ENCODE measurements around the gene MYADML2.
"Not testable (repeated sequence)": the region's sequence is repeated elsewhere in the genome, so short reads cannot be mapped to it uniquely, and the experiment has no call there.

MYADML2 gene

DNA sequence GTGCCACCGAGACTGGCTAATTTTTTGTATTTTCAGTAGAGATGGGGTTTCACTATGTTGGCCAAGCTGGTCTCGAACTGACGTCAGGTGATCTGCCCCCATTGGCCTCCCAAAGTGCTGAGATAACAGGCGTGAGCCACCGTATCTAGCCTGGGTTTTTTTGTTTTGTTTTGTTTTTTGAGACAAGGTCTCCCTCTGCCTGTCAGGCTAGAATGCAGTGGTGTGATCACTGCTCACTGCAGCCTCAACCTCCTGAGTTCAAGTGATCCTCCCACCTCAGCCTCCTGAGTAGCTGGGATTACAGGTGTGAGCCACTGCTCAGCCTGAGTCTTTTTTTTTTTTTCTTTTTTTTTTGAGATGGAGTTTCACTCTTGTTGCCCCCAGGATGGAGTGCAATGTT lies 6.4 kb upstream of the MYADML2 start:
- not testable (repeated sequence) for ATAC-seq

- ATAC-seq = no peak
These were observed 5.8 kb upstream of the MYADML2 start for GRCh38 chr17:81952792-81953228.

GRCh38 chr17:81951785-81952684 lies 5.0 kb upstream of the MYADML2 start:
- no peak for TF ChIP-seq TOX (CRISPR knock-in tag; IDR thresholded peaks at IDR 0.05; ENCODE audit: borderline replicate concordance)
- no peak for TF ChIP-seq TCF4 (CRISPR knock-in tag; IDR thresholded peaks at IDR 0.05; ENCODE audit: borderline replicate concordance)
- no peak for TF ChIP-seq ESRRG (CRISPR knock-in tag; IDR thresholded peaks at IDR 0.05)
- no peak for TF ChIP-seq ARNTL (CRISPR knock-in tag; IDR thresholded peaks at IDR 0.05; ENCODE audit: borderline replicate concordance, low read depth)
- no peak for TF ChIP-seq BACH2 (CRISPR knock-in tag; IDR thresholded peaks at IDR 0.05; ENCODE audit: borderline replicate concordance)
- no peak for TF ChIP-seq CSDC2 (CRISPR knock-in tag; IDR thresholded peaks at IDR 0.05)
- no peak for TF ChIP-seq PPARA (CRISPR knock-in tag; IDR thresholded peaks at IDR 0.05; ENCODE audit: borderline replicate concordance)
- no peak for TF ChIP-seq OSR1 (CRISPR knock-in tag; IDR thresholded peaks at IDR 0.05)
- ATAC-seq = no peak

More at GRCh38 chr17:81952792-81953228, 5.8 kb upstream of the MYADML2 start:
- TF ChIP-seq ZNF565 (CRISPR knock-in tag; conservative IDR thresholded peaks at IDR 0.05; ENCODE audit: low read depth) (no peak), ISL1 (CRISPR knock-in tag; IDR thresholded peaks at IDR 0.05) (no peak)

- no peak for TF ChIP-seq ZFP3 (CRISPR knock-in tag; IDR thresholded peaks at IDR 0.05)
- TF ChIP-seq, protein P1, sequence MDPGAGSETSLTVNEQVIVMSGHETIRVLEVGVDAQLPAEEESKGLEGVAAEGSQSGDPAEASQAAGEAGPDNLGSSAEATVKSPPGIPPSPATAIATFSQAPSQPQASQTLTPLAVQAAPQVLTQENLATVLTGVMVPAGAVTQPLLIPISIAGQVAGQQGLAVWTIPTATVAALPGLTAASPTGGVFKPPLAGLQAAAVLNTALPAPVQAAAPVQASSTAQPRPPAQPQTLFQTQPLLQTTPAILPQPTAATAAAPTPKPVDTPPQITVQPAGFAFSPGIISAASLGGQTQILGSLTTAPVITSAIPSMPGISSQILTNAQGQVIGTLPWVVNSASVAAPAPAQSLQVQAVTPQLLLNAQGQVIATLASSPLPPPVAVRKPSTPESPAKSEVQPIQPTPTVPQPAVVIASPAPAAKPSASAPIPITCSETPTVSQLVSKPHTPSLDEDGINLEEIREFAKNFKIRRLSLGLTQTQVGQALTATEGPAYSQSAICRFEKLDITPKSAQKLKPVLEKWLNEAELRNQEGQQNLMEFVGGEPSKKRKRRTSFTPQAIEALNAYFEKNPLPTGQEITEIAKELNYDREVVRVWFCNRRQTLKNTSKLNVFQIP (CRISPR knock-in tag; IDR thresholded peaks at IDR 0.05; ENCODE audit: borderline replicate concordance, low read depth) = no peak
- ATAC-seq = no peak
These were observed 3.5 kb upstream of the MYADML2 start for GRCh38 chr17:81950501-81950900.

GRCh38 chr17:81948635-81949378 lies 1.8 kb upstream of the MYADML2 start:
- TF ChIP-seq PATZ1 (CRISPR knock-in tag; IDR thresholded peaks at IDR 0.05; ENCODE audit: borderline replicate concordance) = no peak
- ATAC-seq = no peak

DNA sequence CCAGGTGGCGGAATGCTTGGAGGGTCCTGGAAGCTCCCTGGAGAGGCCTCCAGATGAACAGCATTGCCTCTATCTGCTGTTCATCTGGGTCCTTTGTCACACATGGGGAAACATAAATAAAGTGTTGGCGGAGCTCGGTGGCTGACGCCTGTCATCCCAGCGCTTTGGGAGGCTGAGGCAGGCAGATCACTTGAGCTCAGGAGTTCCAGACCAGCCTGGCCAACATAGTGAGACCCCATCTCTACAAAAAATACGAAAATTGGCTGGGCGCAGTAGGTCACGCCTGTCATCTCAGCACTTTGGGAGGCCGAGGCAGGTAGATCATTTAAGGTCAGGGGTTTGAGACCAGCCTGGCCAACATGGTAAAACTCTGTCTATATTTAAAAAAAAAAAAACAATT lies 2.2 kb downstream of the MYADML2 start:
- TF ChIP-seq TCF4 (CRISPR knock-in tag; IDR thresholded peaks at IDR 0.05; ENCODE audit: borderline replicate concordance) = no peak
- no peak for TF ChIP-seq ZC3H10 (CRISPR knock-in tag; IDR thresholded peaks at IDR 0.05)
- TF ChIP-seq ZNF70 (CRISPR knock-in tag; IDR thresholded peaks at IDR 0.05) = no peak
- no peak for TF ChIP-seq PATZ1 (CRISPR knock-in tag; IDR thresholded peaks at IDR 0.05; ENCODE audit: borderline replicate concordance)
- TF ChIP-seq OSR1 (CRISPR knock-in tag; IDR thresholded peaks at IDR 0.05) = no peak
- TF ChIP-seq ZNF565 (CRISPR knock-in tag; conservative IDR thresholded peaks at IDR 0.05; ENCODE audit: low read depth) = no peak
- no peak for TF ChIP-seq SNAI2 (CRISPR knock-in tag; IDR thresholded peaks at IDR 0.05)
- no peak for TF ChIP-seq ESRRG (CRISPR knock-in tag; IDR thresholded peaks at IDR 0.05)
- no peak for TF ChIP-seq ZFP3 (CRISPR knock-in tag; IDR thresholded peaks at IDR 0.05)
- no peak for TF ChIP-seq ISL1 (CRISPR knock-in tag; IDR thresholded peaks at IDR 0.05)
- TF ChIP-seq GLIS3 (CRISPR knock-in tag; IDR thresholded peaks at IDR 0.05) = no peak
- TF ChIP-seq ZFP30 (CRISPR knock-in tag; IDR thresholded peaks at IDR 0.05) = no peak
- TF ChIP-seq, protein P2, sequence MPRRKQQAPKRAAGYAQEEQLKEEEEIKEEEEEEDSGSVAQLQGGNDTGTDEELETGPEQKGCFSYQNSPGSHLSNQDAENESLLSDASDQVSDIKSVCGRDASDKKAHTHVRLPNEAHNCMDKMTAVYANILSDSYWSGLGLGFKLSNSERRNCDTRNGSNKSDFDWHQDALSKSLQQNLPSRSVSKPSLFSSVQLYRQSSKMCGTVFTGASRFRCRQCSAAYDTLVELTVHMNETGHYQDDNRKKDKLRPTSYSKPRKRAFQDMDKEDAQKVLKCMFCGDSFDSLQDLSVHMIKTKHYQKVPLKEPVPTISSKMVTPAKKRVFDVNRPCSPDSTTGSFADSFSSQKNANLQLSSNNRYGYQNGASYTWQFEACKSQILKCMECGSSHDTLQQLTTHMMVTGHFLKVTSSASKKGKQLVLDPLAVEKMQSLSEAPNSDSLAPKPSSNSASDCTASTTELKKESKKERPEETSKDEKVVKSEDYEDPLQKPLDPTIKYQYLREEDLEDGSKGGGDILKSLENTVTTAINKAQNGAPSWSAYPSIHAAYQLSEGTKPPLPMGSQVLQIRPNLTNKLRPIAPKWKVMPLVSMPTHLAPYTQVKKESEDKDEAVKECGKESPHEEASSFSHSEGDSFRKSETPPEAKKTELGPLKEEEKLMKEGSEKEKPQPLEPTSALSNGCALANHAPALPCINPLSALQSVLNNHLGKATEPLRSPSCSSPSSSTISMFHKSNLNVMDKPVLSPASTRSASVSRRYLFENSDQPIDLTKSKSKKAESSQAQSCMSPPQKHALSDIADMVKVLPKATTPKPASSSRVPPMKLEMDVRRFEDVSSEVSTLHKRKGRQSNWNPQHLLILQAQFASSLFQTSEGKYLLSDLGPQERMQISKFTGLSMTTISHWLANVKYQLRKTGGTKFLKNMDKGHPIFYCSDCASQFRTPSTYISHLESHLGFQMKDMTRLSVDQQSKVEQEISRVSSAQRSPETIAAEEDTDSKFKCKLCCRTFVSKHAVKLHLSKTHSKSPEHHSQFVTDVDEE (CRISPR knock-in tag; IDR thresholded peaks at IDR 0.05) = no peak
- no peak for TF ChIP-seq CSDC2 (CRISPR knock-in tag; IDR thresholded peaks at IDR 0.05)
- TF ChIP-seq ZNF8 (CRISPR knock-in tag; IDR thresholded peaks at IDR 0.05) = no peak
- TF ChIP-seq, protein P1 (CRISPR knock-in tag; IDR thresholded peaks at IDR 0.05; ENCODE audit: borderline replicate concordance, low read depth) = no peak
- no peak for TF ChIP-seq RARB (CRISPR knock-in tag; IDR thresholded peaks at IDR 0.05)
- ATAC-seq = no peak

Measured in SK-N-SH treated with all-trans-retinoic acid at 6 μM for 48 hours (cell line).